Omental fat pad (tissue), 4 donors: ENCODE data around the gene DLGAP1. TPM values are rescaled to one million over a fixed set of nuclear protein-coding genes. Genes with fewer than 3 reads are reported as not detected.
"Not testable (repeated sequence)": the region's sequence is repeated elsewhere in the genome, so short reads cannot be mapped to it uniquely, and the experiment has no call there.

ENCODE experiments used
- ATAC-seq: fragments of 150-250 bp; one replicate; pipeline ENCODE4 v1.9.1; 2016; ENCODE audit warnings: mild to moderate bottlenecking, moderate library complexity; ENCODE audit not compliant: low FRiP score
- DNase-seq: peaks from one replicate; pipeline ENCODE4 v3.0.0-alpha.2; 2019; ENCODE audit warnings: low spot score
- total RNA-seq, 4 donors: library from RNA; depleted of rRNA; stranded (reverse); fragments of >200 nt; gene quantifications; one replicate each; pipeline ENCODE4 v1.1.0, GENCODE V29; 2016
- TF ChIP-seq, protein P1 (sequence below), 3 donors: fragments of 450-650 bp; IDR thresholded peaks; one replicate each; pipeline ENCODE4 v1.5.1; 2016 to 2017; ENCODE audit warnings: antibody characterized with exemption in 3 of 3, mild to moderate bottlenecking in 3 of 3, moderate library complexity in 2 of 3

DLGAP1 gene
- total RNA-seq, 4 donors from 2014 or later, result 1.5 to 8.0 (median 5.4) TPM

DNA sequence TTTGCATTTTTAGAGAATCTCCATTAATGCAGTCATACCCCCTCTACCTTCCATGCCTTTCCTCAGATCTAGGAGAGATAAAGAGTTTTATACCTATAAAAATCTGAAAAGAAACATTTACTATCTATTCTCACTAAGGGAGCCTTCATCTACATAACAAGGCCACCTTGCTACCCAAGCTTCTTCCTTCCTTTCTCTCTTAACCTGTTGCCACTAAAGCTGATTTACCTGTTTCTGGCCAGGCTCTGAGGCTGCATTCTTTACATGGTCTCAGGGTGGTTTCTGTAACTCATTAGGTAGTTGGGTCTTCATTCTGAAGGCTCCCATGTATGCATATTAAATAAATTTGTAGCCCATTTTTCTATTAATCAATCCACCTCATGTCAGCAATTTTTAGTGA, 391.6 kb downstream of the DLGAP1 start:
- ATAC-seq, result no peak
- TF ChIP-seq, protein P1, sequence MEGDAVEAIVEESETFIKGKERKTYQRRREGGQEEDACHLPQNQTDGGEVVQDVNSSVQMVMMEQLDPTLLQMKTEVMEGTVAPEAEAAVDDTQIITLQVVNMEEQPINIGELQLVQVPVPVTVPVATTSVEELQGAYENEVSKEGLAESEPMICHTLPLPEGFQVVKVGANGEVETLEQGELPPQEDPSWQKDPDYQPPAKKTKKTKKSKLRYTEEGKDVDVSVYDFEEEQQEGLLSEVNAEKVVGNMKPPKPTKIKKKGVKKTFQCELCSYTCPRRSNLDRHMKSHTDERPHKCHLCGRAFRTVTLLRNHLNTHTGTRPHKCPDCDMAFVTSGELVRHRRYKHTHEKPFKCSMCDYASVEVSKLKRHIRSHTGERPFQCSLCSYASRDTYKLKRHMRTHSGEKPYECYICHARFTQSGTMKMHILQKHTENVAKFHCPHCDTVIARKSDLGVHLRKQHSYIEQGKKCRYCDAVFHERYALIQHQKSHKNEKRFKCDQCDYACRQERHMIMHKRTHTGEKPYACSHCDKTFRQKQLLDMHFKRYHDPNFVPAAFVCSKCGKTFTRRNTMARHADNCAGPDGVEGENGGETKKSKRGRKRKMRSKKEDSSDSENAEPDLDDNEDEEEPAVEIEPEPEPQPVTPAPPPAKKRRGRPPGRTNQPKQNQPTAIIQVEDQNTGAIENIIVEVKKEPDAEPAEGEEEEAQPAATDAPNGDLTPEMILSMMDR (IDR thresholded peaks at IDR 0.05), result no peak
- no peak for DNase-seq

DNA sequence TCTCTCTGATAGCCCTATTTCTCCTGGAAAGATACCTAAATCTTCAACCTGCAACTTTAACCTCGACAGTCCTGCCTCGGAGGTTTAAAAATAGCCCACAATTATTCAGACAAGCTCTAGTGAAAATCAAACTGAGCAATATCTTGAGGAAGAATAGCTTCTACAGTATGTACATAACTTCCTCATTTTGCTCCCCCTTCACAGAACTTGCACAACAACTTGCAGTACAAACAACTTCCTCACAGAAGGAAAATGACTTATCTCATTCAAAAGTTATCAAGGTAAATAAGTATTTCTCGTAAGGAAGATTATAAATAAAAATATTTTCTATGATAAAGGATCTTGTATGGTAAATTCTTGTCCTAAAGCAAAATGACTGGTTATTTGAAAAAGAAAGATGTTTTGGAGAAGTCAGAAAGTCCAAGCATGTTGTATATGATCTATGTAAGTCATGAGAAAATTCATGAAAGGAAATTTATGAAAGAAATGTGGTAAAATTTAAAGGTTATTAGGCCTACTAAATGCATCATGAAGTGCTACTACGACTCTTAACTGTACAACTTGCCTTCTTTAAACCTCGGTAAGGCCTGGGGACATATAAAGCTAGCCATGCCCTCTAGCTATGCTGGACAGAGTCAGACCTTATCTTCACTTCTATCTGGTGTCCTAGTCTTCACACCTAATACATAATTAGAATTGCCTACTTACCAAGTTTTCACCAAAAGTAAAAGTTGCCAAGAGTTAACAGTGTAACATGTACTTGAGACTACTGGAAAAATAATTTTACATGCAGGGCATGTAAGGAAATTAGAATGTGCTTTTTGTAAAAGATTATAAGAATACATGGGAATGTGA, 394.5 kb downstream of the DLGAP1 start:
- no peak for DNase-seq
- no peak for ATAC-seq
- TF ChIP-seq, protein P1 (IDR thresholded peaks at IDR 0.05), result no peak

DNA sequence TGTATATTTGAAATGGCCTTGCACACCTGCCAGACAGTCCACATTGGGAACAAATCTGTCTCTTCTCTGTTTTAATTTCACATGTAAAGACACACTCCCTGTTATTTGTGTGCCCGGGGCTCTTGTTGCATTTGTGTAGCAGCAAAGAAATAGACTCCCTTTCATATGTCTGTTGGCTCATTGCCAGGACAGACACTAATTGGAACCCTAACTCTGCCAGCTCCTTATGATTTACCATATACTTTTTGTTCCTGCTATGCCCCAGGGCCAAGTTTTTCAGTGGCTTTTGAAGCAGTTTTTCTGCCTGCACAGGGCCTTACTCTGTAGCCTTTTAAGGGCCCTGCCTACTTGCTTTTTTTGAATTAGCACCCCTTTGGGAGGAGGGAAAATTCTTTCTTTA, 396.9 kb downstream of the DLGAP1 start:
- no peak for ATAC-seq
- DNase-seq, result no peak
- TF ChIP-seq, protein P1 (IDR thresholded peaks at IDR 0.05), result no peak

DNA sequence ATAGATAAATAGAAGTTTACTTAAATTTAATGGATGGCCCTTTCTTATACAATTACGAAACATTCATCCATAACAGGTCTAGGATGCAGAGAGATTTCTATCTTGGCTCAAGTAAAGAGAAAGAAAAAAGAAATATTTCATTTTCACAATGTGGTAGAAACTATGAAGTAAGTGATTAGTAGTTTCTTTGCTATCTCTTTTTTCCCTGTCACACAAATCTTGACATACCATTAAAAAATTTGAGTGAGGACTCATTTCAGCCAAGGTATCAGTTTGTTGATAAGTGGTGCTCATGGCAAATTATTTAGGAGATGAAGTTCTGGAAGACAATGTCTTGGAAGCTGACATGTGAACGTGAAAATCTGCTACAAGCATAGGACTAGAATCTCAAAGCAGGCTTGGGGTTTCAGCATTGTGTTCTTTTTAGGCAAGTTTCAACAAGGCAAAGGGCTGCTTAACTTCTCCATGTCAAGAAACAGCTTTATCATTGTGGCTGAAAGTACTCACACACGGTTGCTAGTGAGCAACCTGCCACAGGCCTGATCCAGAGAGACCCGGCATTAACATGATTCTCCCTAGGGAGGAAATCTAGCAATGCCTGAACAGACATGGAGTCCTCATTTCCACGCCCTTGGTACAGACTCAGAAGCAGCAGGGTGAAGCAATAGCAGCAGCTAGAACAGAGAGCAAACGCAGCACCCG, 414.6 kb downstream of the DLGAP1 start:
- TF ChIP-seq, protein P1 (IDR thresholded peaks at IDR 0.05), result no peak
- no peak for DNase-seq
- no peak for ATAC-seq

DNA sequence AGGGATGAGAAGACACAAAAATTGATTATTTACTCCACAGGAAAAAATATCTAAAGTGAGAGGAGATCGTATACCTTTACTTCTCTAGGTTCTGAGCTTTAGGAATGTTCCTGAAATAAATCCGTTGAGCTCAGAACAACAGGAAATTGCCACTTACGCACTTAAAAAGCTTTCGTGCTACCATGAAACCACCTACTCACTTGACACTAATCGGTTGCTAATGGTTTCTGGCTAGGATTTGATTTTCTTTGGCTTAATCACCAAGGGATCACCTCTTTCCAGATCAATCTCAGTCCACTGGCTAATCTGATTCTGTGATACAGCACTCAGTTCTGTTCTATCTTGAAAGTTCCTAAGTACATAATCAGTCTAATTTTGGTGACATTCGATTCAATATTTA, 419.6 kb downstream of the DLGAP1 start:
- DNase-seq (no peak), ATAC-seq (no peak)
- TF ChIP-seq, protein P1 (IDR thresholded peaks at IDR 0.05), result no peak

DNA sequence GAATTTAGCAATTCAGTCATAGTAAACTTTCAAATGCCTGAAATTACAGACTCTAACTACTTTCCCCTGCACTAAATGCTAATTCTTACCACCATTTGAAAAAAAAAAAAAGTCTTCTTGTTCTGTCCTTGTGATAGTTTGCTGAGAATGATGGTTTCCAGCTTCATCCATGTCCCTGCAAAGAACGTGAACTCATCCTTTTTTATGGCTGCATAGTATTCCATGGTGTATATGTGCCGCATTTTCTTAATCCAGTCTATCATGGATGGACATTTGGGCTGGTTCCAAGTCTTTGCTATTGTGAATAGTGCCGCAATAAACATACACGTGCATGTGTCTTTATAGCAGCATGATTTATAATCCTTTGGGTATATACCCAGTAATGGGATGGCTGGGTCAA, 420.3 kb downstream of the DLGAP1 start:
- not testable (repeated sequence) for DNase-seq, ATAC-seq

DNA sequence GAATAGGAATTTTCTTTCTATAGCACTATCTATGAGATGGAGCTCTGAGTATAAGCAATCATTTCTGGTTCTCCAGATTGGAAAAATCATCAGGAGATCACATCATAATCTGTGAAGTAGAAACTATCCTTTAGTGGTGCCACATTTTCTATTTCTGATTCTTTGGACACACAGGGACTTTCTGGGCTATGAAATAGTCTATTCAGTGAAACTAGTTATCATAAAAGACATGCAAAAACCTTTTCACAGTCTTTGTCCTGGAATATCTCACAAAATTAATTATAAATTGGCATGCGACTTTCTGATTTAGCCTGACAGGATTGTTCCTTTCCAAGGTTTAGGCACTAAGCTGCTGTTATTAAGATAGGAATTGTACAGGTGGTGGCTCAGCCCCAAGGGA, 428.6 kb downstream of the DLGAP1 start:
- no peak for DNase-seq
- TF ChIP-seq, protein P1 (IDR thresholded peaks at IDR 0.05), result no peak
- no peak for ATAC-seq
